ENCODE results near the gene SLC25A45.
A peak's percentile ranks its signal among the peaks of the same experiment; 100 is the strongest.
"Not testable (repeated sequence)": the region's sequence is repeated elsewhere in the genome, so short reads cannot be mapped to it uniquely, and the experiment has no call there.

Gene SLC25A45

GRCh38 chr11:65362966-65363365, 19.5 kb downstream of the SLC25A45 start:
- ATAC-seq = no peak
- DNase-seq = no peak

- DNase-seq = no peak
- ATAC-seq = peak; percentile 33
Observed at GRCh38 chr11:65362320-65362931, 20.0 kb downstream of the SLC25A45 start.

GRCh38 chr11:65357856-65358356, 24.5 kb downstream of the SLC25A45 start:
- DNase-seq (no peak), ATAC-seq (no peak)

GRCh38 chr11:65356394-65356972, 26.0 kb downstream of the SLC25A45 start:
- ATAC-seq (no peak), DNase-seq (no peak)

GRCh38 chr11:65355776-65356393, 26.6 kb downstream of the SLC25A45 start:
- DNase-seq (no peak), ATAC-seq (no peak)

GRCh38 chr11:65355013-65355775, 27.3 kb downstream of the SLC25A45 start:
- DNase-seq (peak; percentile 48), ATAC-seq (no peak)

DNA sequence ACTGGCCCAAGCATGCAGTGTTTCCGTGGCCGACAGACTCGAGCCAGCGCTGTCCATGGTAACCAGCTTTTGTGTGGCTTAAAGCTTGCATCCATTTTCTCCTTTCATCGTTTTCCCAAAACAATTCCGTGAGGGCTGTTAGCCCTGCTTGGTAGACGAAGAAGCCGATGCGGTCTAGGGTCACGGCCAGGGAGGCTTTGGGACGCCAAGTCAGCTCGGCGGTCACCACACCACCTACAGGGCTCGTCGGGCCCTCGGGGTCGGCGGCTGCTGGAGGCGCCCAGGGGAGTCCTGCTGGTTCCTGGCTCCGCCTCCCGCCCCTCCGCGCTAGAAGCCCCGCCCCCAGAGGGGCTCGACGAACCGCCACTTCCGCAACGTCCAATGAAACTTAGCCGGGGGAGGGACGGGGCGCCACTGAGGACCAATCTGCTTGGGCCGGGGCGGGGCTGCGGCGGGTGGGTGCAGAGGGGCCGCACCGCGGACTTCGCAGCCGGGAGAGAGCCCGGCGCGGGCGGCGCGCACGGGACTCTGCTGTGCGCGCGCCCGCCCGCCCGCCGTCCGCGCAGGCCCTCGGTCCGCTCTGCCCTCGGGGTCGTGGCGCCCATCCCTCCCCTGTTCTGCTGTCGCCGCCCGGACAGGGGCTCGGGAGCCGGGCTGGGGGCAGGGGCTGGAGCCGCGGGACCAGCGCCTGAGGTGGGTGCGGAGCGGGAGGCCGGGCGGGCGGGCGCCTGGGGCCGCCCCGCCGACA, 28.0 kb downstream of the SLC25A45 start, which contains the start of gene TIGD3:
Gene TIGD3, plus strand, starts transcription at position 487 of the 748 bp plus-strand sequence. CDS start 1,058 bp downstream, outside the sequence.
- DNase-seq (peak; percentile 99), ATAC-seq (peak; percentile 99)

GRCh38 chr11:65353900-65354264, 28.6 kb downstream of the SLC25A45 start:
- no peak for ATAC-seq

GRCh38 chr11:65353376-65353775, 29.1 kb downstream of the SLC25A45 start:
- no peak for DNase-seq
- ATAC-seq = no peak

More at GRCh38 chr11:65353900-65354264, 28.6 kb downstream of the SLC25A45 start:
- no peak for DNase-seq

DNA sequence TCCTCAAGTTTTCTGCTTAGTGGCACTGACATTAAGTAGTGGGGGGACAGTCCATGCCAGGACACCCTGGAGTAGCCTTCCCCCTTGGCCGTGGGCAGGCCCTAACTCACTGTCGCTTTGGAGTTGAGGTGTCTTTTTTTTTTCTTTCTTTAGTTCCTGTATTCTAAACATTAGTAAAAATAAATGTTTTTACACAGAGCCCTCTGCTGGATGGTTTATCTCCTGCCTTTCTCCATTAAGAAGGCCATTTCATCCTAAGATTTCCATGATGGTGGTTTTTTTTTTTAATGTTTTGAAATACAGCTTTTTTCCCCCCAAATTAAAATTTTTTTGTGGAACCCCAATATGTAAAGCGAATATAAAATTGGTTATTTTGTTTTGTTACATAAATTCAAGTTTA, 29.7 kb downstream of the SLC25A45 start:
- DNase-seq (no peak), ATAC-seq (no peak)

DNA sequence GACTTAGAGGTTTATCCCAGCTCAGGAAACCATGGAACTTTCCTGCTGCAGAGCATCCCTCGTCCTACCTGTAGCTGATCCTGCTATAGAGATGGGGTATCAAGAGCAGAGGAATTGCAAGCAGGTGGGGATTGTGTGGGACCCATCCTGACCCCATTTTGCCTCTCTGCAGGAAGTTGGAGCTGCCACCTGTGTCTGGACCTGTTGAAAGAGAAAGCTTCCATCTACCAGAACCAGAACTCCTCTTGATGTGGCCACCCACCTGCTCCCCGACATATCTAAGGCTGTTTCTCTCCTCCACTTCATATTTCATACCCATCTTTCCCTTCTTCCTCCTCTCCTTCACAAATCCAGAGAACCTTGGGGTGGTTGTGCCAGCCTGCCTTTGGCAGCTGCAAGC, 30.9 kb downstream of the SLC25A45 start:
- DNase-seq (no peak), ATAC-seq (no peak)

GRCh38 chr11:65341856-65342255, 40.6 kb downstream of the SLC25A45 start:
- DNase-seq = no peak
- no peak for ATAC-seq

- DNase-seq (no peak), ATAC-seq (no peak)
Observed at GRCh38 chr11:65340226-65340625, 42.2 kb downstream of the SLC25A45 start.

- ATAC-seq (no peak), DNase-seq (no peak)
Observed at GRCh38 chr11:65338676-65339075, 43.8 kb downstream of the SLC25A45 start.

- no peak for DNase-seq
- no peak for ATAC-seq
Observed at GRCh38 chr11:65334696-65335295, 47.6 kb downstream of the SLC25A45 start.

DNA sequence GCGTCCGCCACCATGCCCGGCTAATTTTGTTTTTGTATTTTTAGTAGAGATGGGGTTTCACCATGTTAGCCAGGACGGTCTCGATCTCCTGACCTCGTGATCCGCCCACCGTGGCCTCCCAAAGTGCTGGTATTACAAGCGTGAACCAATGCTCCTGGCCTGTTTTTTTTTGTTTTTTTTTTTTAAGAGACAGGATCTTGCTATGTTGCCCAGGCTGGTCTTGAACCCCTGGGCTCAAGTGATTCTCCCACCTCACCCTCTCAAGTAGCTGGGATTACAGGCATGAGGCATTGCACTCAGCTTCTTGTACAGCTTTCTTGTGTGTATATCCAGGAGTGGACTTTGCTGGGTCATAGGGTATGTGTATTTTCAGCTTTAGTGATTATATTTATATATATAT, 49.9 kb downstream of the SLC25A45 start:
- ATAC-seq, DNase-seq: not testable (repeated sequence)

DNA sequence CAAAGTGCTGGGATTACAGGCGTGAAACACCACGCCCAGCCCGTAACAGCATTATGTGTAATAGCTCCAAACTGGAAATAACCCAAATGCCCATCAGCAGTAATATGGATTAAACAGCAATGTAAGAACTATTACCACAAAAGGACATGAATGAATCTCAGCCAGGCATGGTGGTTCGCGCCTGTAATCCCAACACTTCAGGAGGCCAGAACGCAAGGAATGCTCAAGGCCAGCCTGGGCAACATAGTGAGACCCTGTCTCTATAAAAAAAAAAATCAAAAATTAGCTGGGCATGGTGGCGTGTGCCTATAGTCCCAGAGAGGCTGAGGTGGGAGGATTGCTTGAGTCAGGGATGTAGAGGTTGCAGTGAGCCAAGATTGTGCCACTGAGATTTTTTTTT, 51.9 kb downstream of the SLC25A45 start:
- no peak for DNase-seq
- no peak for ATAC-seq

DNA sequence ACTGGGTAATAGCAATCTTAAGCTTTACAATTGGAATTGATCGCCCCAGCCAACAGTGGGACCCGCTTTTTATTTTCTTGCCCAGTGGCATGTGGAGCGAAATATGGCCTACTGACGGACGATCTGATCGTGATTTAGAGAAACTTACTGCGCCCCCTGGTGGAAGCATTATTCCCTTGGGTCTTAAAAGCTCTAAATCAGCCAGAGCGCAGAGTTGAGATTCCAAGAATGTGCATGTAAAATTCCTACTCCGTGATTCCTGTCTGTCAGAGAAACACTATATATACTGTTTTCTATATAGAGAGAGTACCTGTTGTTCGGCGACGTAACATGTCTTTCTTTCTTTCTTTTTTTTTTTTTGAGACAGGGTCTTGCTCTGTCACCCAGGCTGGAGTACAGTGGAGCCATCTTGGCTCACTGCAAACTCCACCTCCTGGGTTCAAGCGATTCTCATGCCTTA, 52.5 kb downstream of the SLC25A45 start:
- ATAC-seq (peak; percentile 25), DNase-seq (peak; percentile 92)

DNA sequence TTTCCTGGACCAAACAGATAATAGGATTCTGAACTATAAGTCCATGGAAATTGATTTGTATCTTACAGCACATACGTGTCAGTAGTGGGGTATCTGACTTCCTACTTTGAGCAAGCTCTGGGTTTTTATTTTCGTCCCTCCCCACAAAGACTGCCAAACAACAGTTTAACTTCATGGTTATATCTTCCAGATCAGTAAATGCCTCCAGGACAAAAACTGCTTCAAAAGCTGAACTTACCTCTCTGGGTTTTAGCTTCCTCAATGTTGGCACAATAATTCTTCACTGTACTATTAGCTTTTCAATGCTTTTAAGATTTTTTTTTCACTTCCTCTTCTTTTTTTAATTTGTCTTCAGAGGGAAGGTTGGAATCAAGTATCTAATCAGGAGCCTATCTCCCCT, 53.0 kb downstream of the SLC25A45 start:
- no peak for DNase-seq

DNA sequence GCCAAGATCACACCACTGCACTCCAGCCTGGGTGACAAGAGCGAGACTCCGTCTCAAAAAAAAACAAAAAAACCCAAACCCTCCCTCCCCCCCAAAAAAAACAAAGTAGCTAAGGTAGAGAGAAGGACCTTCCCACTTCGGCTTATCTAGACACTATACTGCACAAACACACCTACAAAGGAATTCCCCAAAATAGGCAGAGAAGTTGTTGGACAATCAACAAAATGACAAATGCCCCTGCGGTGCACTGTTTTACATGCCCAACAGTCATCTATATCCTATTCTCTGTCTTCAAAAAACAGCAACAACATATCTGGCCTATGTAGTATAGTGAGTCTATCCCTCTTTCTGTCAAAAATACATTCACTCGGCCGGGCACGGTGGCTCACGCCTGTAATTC, 55.4 kb downstream of the SLC25A45 start:
- no peak for ATAC-seq
- no peak for DNase-seq

More for the DNA sequence above, 53.0 kb downstream of the SLC25A45 start:
- ATAC-seq = no peak

DNA sequence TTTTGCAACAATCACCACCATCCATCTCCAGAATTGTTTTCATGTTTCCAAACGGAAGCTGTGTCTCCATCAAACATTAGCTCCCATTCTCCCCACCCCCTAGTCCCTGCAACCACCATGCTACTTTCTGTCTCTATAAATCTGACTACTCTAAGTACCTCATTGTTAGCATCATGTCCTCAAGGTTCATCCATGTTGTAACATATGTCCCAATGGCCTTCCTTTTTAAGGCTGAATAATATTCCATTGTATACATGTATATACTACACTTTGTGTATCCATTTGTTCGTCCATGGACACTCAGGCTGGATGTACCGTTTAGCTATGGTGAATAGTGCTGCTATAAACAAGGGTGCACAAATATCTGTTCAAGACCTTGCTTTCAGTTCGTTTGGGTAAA, 57.0 kb downstream of the SLC25A45 start:
- ATAC-seq = no peak
- DNase-seq = no peak

All from stimulated activated naive CD8-positive, alpha-beta T cell treated with anti-CD3 and anti-CD28 coated beads, Interleukin-15, Interleukin-2, amounts not matched to agents 100 U/mL and 50 U/mL, for 24 hours (primary cell).